ENCODE measurements around the gene GPR132. TPM values are rescaled to one million over a fixed set of nuclear protein-coding genes. Genes with fewer than 3 reads are reported as not detected.

The GPR132 gene
- total RNA-seq, 2 donors from 2014 or later: 1.0 TPM

DNA sequence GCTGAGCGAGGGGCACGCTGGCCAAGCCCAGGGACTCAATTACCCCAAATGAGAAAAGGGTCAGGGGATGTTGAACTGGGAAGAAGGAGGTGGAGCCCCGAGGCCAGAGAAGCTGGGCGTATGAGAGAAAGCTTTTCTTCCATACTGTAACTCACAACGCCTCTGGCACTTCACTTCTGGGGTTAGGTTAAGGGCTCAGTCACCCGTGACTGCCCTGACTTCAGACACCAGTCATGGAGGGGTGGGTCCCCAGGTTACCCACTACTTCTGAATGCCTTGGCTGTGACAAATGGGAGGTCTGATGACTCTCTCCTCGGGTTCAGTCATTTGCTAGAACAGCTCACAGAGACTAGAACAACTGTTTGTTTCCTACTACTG is 5.5 kb upstream of the GPR132 start:
- Histone ChIP-seq H3K27ac (no peak overlapping the region), H3K9me3 (no peaks in the 10 kb centered on the region), H3K4me3 (no peak overlapping the region), H3K27me3 (peaks cover 5% of the 10 kb centered on the region), H3K4me1 (no peaks in the 10 kb centered on the region), H3K36me3 (no peaks in the 10 kb centered on the region), H3K9ac (ENCODE audit: low read depth in 2 of 2, low read length in 2 of 2) (no peak overlapping the region)
- intact Hi-C loops (cut with DNase I): no loop called here
- TF ChIP-seq, protein P1, sequence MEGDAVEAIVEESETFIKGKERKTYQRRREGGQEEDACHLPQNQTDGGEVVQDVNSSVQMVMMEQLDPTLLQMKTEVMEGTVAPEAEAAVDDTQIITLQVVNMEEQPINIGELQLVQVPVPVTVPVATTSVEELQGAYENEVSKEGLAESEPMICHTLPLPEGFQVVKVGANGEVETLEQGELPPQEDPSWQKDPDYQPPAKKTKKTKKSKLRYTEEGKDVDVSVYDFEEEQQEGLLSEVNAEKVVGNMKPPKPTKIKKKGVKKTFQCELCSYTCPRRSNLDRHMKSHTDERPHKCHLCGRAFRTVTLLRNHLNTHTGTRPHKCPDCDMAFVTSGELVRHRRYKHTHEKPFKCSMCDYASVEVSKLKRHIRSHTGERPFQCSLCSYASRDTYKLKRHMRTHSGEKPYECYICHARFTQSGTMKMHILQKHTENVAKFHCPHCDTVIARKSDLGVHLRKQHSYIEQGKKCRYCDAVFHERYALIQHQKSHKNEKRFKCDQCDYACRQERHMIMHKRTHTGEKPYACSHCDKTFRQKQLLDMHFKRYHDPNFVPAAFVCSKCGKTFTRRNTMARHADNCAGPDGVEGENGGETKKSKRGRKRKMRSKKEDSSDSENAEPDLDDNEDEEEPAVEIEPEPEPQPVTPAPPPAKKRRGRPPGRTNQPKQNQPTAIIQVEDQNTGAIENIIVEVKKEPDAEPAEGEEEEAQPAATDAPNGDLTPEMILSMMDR (IDR thresholded peaks at IDR 0.05): no peak
- no peak for DNase-seq

DNA sequence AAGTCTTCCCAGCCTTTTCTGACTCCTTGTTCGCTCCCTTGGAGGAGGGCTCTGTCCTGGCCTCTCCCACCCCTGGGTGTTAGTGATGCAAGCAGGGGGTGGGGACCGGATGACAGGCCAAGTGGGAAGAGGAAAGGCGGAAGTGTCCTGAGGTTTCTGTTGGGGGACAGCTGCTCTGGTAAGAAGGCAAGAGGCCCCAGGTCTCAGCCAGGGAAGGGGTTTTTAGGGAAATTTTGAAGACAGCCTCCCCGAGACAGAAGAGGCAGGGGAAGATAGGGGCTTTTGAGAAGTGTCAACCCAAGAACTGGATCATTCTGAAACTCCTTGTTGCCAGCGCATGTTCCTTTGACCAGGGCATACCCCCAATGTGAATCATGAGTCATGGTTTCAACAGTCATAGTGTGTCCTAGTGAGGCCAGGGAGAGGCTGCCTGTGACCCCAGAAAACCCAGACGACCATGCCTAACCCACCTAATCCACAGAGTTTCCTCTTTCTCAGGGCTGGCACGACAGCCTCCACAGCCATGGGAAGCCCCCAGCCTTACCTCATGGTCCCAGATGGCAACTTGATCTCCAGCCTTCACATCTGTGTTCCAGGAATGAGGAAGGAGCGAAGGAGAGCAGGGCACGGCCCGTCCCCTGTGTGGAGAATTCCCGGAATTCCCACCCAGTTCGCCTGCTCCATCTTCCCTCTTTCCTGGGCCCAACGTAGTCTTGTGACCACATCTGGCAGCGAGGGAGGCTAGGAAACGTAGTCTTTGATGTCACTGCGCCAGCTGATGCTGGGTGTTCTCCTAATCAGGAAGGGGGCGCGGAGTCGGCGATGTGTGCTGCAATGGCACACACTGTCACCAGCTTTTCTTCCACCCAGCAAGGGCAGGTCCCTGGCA is 4.9 kb upstream of the GPR132 start:
- Histone ChIP-seq H3K27ac (no peak overlapping the region), H3K27me3 (peaks cover 5% of the 10 kb centered on the region), H3K4me3 (no peak overlapping the region), H3K4me1 (no peaks in the 10 kb centered on the region), H3K36me3 (no peaks in the 10 kb centered on the region), H3K9me3 (no peaks in the 10 kb centered on the region), H3K9ac (ENCODE audit: low read depth in 2 of 2, low read length in 2 of 2) (no peak overlapping the region)
- TF ChIP-seq, protein P1 (IDR thresholded peaks at IDR 0.05): no peak
- DNase-seq: no peak
- intact Hi-C loops (cut with DNase I): no loop called here

DNA sequence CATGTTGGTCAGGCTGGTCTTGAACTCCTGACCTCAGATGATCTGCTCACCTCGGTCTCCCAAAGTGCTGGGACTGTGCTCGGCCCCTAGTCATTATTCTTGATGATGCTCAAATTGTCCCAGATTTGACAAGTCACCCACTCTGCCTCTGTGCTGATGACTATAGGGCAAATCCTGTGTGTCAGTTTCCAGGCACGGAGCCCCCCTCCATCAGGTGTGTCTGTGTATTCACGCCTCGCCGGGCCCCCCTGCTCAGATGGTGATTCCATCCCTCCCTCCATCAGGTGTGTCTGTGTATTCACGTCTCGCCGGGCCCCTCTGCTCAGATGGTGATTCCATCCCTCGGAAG is 4.3 kb upstream of the GPR132 start:
- TF ChIP-seq, protein P1 (IDR thresholded peaks at IDR 0.05): no peak
- intact Hi-C loops (cut with DNase I): no loop called here
- H3K9me3 ChIP-seq: no peaks in the 10 kb centered on the region
- H3K27ac ChIP-seq: no peak overlapping the region
- no peaks in the 10 kb centered on the region for H3K36me3 ChIP-seq
- H3K27me3 ChIP-seq: peaks cover 5% of the 10 kb centered on the region
- no peaks in the 10 kb centered on the region for H3K4me1 ChIP-seq
- DNase-seq: no peak
- no peak overlapping the region for H3K4me3 ChIP-seq
- no peak overlapping the region for H3K9ac ChIP-seq (ENCODE audit: low read depth in 2 of 2, low read length in 2 of 2)

DNA sequence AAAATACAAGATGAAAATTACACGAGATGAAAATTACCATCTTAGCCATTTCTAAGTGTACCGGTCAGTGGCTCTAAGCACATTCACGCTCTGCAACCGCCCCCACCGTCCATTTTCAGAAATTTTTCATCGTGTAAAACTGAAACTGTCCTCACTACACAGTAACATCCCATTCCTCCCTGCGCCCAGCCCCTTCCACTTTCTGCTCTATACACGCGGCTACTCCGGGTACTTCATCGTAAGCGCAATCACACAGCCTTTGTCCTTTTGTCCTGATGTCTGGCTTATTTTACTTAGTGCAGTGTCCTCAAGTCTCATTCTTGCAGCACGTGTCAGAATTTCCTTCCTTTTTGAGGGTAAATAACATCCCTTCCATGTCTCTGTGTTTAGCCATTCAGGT is 3.6 kb upstream of the GPR132 start:
- no peak overlapping the region for H3K27ac ChIP-seq
- intact Hi-C loops (cut with DNase I): no loop called here
- no peak for DNase-seq
- H3K27me3 ChIP-seq: peaks cover 5% of the 10 kb centered on the region
- no peak overlapping the region for H3K9ac ChIP-seq (ENCODE audit: low read depth in 2 of 2, low read length in 2 of 2)
- no peaks in the 10 kb centered on the region for H3K36me3 ChIP-seq
- TF ChIP-seq, protein P1 (IDR thresholded peaks at IDR 0.05): no peak
- H3K9me3 ChIP-seq: no peaks in the 10 kb centered on the region
- no peaks in the 10 kb centered on the region for H3K4me1 ChIP-seq
- no peak overlapping the region for H3K4me3 ChIP-seq

DNA sequence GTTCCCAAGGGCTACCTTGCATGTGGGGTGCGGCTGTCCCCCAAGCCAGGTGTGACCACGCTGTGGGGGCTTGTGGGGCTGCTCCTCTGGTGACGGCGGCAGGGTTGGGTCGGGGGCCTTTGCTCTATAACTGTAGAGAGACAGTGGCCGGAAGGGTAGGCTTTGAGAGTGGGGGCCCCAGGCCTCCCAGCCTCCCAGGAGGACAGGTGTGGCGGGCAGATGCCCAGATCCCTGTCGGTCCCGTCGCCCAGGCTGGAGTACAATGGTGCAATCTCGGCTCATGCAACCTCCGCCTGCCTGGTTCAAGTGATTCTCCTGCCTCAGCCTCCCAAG is 2.7 kb upstream of the GPR132 start:
- no peak overlapping the region for H3K9ac ChIP-seq (ENCODE audit: low read depth in 2 of 2, low read length in 2 of 2)
- no peaks in the 10 kb centered on the region for H3K36me3 ChIP-seq
- no peak overlapping the region for H3K4me3 ChIP-seq
- no peak overlapping the region for H3K27ac ChIP-seq
- H3K9me3 ChIP-seq: no peaks in the 10 kb centered on the region
- no peaks in the 10 kb centered on the region for H3K27me3 ChIP-seq
- no peak for DNase-seq
- intact Hi-C loops (cut with DNase I): no loop called here
- TF ChIP-seq, protein P1 (IDR thresholded peaks at IDR 0.05): no peak
- H3K4me1 ChIP-seq: no peaks in the 10 kb centered on the region
